ENCODE measurements around the gene GMPS. TPM values are rescaled to one million over a fixed set of nuclear protein-coding genes. Genes with fewer than 3 reads are reported as not detected.

The GMPS gene
- total and polyA plus RNA-seq, 8 donors: 4.6 to 43.7 (median 22.7) TPM

DNA sequence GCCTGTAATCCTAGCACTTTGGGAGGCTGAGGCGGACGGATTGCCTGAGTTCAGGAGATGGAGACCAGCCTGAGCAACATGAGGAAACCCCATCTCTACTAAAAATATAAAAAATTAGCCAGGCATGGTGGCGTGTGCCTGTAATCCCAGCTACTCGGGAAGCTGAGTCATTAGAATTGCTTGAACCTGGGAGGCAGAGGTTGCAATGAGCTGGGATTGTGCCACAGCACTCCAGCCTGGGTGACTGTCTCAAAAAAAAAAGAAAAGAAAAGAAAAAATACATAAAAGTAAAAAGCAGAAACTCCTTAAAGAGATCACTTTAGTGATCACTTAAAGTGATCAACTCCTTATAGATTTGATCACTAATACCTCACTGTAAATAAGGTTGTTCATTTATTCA, 78.0 kb downstream of the GMPS start:
- no peaks in the 10 kb centered on the region for H3K9me3 ChIP-seq
- no peak for TF ChIP-seq POLR2AphosphoS5 (IDR thresholded peaks at IDR 0.05)
- TF ChIP-seq EP300 (IDR thresholded peaks at IDR 0.05): no peak
- TF ChIP-seq, protein P1, sequence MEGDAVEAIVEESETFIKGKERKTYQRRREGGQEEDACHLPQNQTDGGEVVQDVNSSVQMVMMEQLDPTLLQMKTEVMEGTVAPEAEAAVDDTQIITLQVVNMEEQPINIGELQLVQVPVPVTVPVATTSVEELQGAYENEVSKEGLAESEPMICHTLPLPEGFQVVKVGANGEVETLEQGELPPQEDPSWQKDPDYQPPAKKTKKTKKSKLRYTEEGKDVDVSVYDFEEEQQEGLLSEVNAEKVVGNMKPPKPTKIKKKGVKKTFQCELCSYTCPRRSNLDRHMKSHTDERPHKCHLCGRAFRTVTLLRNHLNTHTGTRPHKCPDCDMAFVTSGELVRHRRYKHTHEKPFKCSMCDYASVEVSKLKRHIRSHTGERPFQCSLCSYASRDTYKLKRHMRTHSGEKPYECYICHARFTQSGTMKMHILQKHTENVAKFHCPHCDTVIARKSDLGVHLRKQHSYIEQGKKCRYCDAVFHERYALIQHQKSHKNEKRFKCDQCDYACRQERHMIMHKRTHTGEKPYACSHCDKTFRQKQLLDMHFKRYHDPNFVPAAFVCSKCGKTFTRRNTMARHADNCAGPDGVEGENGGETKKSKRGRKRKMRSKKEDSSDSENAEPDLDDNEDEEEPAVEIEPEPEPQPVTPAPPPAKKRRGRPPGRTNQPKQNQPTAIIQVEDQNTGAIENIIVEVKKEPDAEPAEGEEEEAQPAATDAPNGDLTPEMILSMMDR (IDR thresholded peaks at IDR 0.05): no peak
- TF ChIP-seq POLR2A (IDR thresholded peaks at IDR 0.05): no peak
- 76 to 86% (median 81%) methylated on average over 4 of the region's 4 CpGs for WGBS, 5 donors
- H3K36me3 ChIP-seq: no peaks in the 10 kb centered on the region
- no peak for DNase-seq
- no peak overlapping the region for H3K27ac ChIP-seq
- H3K27me3 ChIP-seq: no peaks in the 10 kb centered on the region
- intact Hi-C loops (cut with DNase I; ENCODE audit: low total_unique reads): no loop called here
- H3K4me3 ChIP-seq: no peak overlapping the region
- no peaks in the 10 kb centered on the region for H3K4me1 ChIP-seq

DNA sequence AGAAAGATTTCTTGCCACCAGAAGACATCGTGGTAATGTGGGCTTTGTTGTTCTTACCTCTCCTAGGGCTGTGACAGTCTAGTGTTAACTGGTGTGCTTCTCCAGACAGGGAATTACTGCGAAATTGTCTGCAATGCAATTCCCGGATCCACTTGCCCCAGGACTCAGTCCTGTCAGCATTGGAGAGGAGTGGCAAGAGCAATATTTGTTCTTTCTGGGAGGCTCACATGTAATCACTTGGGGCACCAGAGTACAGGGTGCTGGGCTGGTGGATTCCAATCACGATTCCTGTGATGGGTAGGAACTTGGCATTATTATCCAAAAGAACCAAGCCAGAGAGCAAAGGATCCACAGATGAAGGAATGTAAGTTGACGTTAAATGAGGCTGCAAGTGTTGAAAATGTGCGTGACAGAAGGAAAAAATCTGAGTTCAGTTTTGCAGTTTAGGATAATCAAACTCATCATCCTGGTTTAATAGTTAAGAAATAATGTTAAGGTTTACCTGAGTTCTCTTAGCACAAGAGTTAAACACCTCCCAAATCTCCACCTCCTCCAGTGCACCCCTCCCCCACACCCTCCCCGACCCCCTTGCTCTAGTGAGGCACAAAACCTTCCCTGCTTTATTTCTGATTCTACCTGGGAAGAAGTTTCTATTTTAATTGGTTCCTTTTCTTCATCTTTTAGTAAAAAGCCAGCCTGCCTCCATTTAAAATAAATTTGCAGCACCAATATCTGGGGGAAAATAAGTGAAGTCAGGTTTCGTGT, 79.2 kb downstream of the GMPS start:
- intact Hi-C loops (cut with DNase I; ENCODE audit: low total_unique reads): no loop called here
- no peaks in the 10 kb centered on the region for H3K27me3 ChIP-seq
- H3K9me3 ChIP-seq: no peaks in the 10 kb centered on the region
- no peaks in the 10 kb centered on the region for H3K36me3 ChIP-seq
- no peak overlapping the region for H3K4me3 ChIP-seq
- no peak overlapping the region for H3K27ac ChIP-seq
- DNase-seq: no peak
- H3K4me1 ChIP-seq: no peaks in the 10 kb centered on the region
- TF ChIP-seq EP300 (IDR thresholded peaks at IDR 0.05): no peak
- TF ChIP-seq, protein P1 (IDR thresholded peaks at IDR 0.05): no peak
- TF ChIP-seq POLR2AphosphoS5 (IDR thresholded peaks at IDR 0.05): no peak
- TF ChIP-seq POLR2A (IDR thresholded peaks at IDR 0.05): no peak
- 58 to 71% (median 64%) methylated on average over 8 of the region's 8 CpGs for WGBS, 5 donors

DNA sequence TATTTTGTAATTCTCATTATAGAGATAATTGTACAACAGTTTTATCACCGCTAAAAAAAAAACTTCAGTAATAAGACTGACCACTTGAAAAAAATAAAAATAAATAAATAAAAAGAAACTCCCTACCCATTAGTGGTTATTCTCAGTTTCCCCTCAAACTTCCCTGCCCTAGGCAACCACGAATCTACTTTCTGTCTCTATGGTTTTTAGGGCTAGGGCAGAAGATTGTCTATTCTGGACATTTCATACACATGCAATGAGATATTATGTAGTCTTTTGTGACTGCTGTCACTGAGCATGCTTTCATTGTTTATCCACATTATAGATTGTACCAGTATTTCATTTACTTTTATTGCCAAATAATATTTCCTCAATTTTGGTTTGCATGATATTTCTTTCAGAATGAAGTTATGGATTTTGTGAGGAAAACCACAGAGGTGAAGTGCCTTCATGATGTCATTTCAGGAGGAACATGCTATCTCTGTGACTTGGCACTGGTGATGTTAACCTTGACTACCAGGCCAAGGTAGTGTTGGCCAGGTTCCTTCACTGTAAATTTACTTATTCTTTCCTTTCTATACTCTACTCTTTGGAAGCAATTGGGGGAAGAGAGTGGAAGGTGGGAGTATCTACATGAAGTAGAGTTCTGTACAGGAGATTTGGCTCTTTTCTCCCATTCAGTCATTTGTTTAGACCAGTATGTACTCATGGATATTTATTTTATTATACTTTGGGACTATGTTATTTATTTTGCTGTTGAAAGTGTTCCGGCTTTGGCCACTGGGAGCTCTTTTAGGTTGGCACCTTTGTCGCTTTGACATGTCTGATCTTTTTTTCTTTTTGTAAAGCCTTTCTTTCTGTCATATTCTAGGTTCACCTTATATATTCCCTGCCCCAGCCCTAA, 86.3 kb downstream of the GMPS start:
- H3K27ac ChIP-seq: no peak overlapping the region
- H3K4me3 ChIP-seq: no peak overlapping the region
- intact Hi-C loops (cut with DNase I; ENCODE audit: low total_unique reads): no loop called here
- no peaks in the 10 kb centered on the region for H3K9me3 ChIP-seq
- 79 to 88% (median 82%) methylated on average over 4 of the region's 4 CpGs for WGBS, 5 donors
- H3K4me1 ChIP-seq: no peaks in the 10 kb centered on the region
- TF ChIP-seq POLR2AphosphoS5 (IDR thresholded peaks at IDR 0.05): no peak
- TF ChIP-seq, protein P1 (IDR thresholded peaks at IDR 0.05): no peak
- no peak for TF ChIP-seq POLR2A (IDR thresholded peaks at IDR 0.05)
- TF ChIP-seq EP300 (IDR thresholded peaks at IDR 0.05): no peak
- no peaks in the 10 kb centered on the region for H3K27me3 ChIP-seq
- no peaks in the 10 kb centered on the region for H3K36me3 ChIP-seq
- no peak for DNase-seq

DNA sequence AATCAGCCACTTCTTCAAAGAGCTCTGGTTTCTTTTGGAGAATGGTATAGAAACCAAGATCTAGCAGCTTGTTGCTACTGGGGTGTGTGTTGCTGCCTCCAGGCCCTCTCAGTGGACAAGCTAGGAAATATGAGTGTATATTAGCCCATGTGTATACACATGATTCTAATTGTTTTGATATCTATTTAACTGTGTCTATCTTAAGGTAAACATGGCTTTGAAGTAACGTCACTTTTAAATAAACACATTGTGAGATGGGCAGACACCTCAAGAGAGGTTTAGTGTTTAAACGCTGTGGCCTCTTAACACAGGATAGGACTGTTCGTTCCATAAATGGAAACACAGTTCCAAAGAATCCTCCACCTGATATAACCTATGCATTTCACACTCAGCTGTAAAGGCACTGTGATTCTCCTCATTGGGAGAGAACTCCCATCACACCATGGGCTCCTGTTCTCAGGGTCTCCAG, 87.0 kb downstream of the GMPS start:
- intact Hi-C loops (cut with DNase I; ENCODE audit: low total_unique reads): no loop called here
- 26 to 45% (median 36%) methylated on average over 3 of the region's 3 CpGs for WGBS, 5 donors
- TF ChIP-seq POLR2A (IDR thresholded peaks at IDR 0.05): no peak
- TF ChIP-seq, protein P1 (IDR thresholded peaks at IDR 0.05): no peak
- TF ChIP-seq POLR2AphosphoS5 (IDR thresholded peaks at IDR 0.05): no peak
- no peak for TF ChIP-seq EP300 (IDR thresholded peaks at IDR 0.05)

More for the DNA sequence above, 87.0 kb downstream of the GMPS start:
- H3K9me3 ChIP-seq: no peaks in the 10 kb centered on the region
- no peak overlapping the region for H3K27ac ChIP-seq
- H3K36me3 ChIP-seq: no peaks in the 10 kb centered on the region
- no peak for DNase-seq
- H3K4me1 ChIP-seq: no peaks in the 10 kb centered on the region
- H3K27me3 ChIP-seq: no peaks in the 10 kb centered on the region
- no peak overlapping the region for H3K4me3 ChIP-seq
